ENCODE results near the gene TMEM79. TPM values are rescaled to one million over a fixed set of nuclear protein-coding genes. Genes with fewer than 3 reads are reported as not detected.
A peak's percentile ranks its signal among the peaks of the same experiment; 100 is the strongest.
"Not testable (repeated sequence)": the region's sequence is repeated elsewhere in the genome, so short reads cannot be mapped to it uniquely, and the experiment has no call there.

Gene TMEM79
- total and polyA plus RNA-seq, 5 donors from 2014 or later: 1.7 to 6.2 (median 5.1) TPM

DNA sequence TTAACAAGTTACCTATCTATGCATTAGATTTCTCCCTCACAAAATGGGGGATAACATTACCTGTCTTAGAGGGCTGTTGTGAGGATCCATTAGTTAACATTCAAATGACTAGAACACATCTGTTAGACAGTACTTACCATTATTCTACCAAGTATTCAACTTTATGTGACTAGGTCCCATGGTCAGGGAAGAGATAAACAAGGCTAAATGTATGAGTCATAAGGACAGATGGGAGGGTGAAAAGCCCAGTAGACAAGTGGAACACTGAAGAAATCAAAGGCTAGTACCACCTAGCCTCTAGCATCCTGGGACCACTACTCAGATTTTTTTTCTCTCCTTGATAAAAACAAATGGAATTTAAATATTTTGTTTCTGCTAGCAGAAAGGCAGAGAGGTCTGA lies 24.0 kb downstream of the TMEM79 start:
- H3K36me3 Mint-ChIP-seq: peaks cover 16% of the 10 kb centered on the region
- peak overlapping the region in 2 of 3 donors; percentile 21 to 61 for H3K27ac Mint-ChIP-seq
- Histone ChIP-seq H3K36me3 (ENCODE audit: control insufficient read depth, insufficient read depth, low read length) (peaks cover 54% of the 10 kb centered on the region), H3K9me3 (ENCODE audit: control insufficient read depth in 2 of 2, low read length in 2 of 2) (no peaks in the 10 kb centered on the region), H3K27ac (ENCODE audit: insufficient read depth, low read length, poor library complexity, severe bottlenecking) (no peak overlapping the region), H3K4me1 (ENCODE audit: control insufficient read depth, insufficient read depth, low read length, poor library complexity, severe bottlenecking) (no peaks in the 10 kb centered on the region), H3K4me3 (ENCODE audit: low read depth, low read length) (no peak overlapping the region), H3K27me3 (ENCODE audit: control insufficient read depth, insufficient read depth, low read length) (no peaks in the 10 kb centered on the region)
- no peaks in the 10 kb centered on the region for H3K9me3 Mint-ChIP-seq
- ATAC-seq (ENCODE audit: low read depth in 2 of 2) (no peak), DNase-seq (no peak)
- H3K27me3 Mint-ChIP-seq: no peaks in the 10 kb centered on the region
- no peak overlapping the region for H3K4me3 Mint-ChIP-seq
- H3K4me1 Mint-ChIP-seq: peaks cover 0 to 5% (median 0%) of the 10 kb centered on the region in 4 donors

DNA sequence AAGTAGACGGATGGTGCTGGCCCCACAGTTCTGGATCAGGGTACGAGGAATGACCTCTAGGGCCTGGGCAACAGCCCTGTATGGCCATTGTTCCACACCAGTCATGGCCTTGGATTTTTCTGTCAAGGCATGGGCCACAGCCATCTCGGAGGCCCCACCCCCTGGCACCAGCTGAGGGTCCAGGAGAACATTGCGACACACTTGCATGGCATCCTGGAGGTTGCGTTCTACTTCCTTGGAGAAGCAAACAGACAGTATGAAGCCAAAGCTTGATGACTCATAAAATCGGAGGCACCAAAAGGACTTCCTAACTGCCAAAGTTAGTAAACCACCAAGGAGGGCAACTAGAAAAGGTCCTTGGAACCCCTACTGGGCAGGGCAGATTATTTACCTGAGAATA lies 26.8 kb downstream of the TMEM79 start:
- no peaks in the 10 kb centered on the region for H3K27me3 Mint-ChIP-seq
- ATAC-seq (ENCODE audit: low read depth in 2 of 2) (no peak), DNase-seq (no peak)
- H3K9me3 Mint-ChIP-seq: no peaks in the 10 kb centered on the region
- peaks cover 25% of the 10 kb centered on the region for H3K36me3 Mint-ChIP-seq
- Histone ChIP-seq H3K27me3 (ENCODE audit: control insufficient read depth, insufficient read depth, low read length) (no peaks in the 10 kb centered on the region), H3K9me3 (ENCODE audit: control insufficient read depth in 2 of 2, low read length in 2 of 2) (no peaks in the 10 kb centered on the region), H3K4me3 (ENCODE audit: low read depth, low read length) (no peak overlapping the region), H3K27ac (ENCODE audit: insufficient read depth, low read length, poor library complexity, severe bottlenecking) (no peak overlapping the region), H3K4me1 (ENCODE audit: control insufficient read depth, insufficient read depth, low read length, poor library complexity, severe bottlenecking) (no peaks in the 10 kb centered on the region), H3K36me3 (ENCODE audit: control insufficient read depth, insufficient read depth, low read length) (peaks cover 76% of the 10 kb centered on the region)
- H3K27ac Mint-ChIP-seq: no peak overlapping the region
- H3K4me1 Mint-ChIP-seq: peaks cover 0 to 3% (median 0%) of the 10 kb centered on the region in 4 donors
- H3K4me3 Mint-ChIP-seq: no peak overlapping the region

DNA sequence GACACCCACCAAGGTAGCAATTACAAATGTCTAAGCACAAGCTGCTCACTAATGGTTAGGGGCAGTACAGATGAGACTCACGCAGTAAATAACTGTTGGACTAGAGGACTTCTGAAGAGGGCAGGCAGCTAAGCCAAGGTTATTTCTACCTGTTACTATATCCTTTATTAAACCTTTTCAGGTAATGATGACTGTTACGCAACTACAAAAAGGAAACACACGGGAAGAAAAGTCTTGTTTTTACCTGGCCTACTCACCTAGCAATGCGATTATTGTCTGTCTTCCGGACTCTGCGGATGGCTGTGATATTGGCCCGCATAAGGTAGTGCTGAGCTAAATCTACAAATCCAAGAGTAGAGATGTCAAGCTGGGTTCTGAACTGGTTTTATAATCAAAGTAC lies 32.8 kb downstream of the TMEM79 start:
- Histone ChIP-seq H3K4me3 (ENCODE audit: low read depth, low read length) (no peak overlapping the region), H3K9me3 (ENCODE audit: control insufficient read depth in 2 of 2, low read length in 2 of 2) (no peaks in the 10 kb centered on the region), H3K27ac (ENCODE audit: insufficient read depth, low read length, poor library complexity, severe bottlenecking) (no peak overlapping the region), H3K36me3 (ENCODE audit: control insufficient read depth, insufficient read depth, low read length) (peaks cover 90% of the 10 kb centered on the region), H3K27me3 (ENCODE audit: control insufficient read depth, insufficient read depth, low read length) (no peaks in the 10 kb centered on the region), H3K4me1 (ENCODE audit: control insufficient read depth, insufficient read depth, low read length, poor library complexity, severe bottlenecking) (no peaks in the 10 kb centered on the region)
- Mint-ChIP-seq H3K4me1 (peaks cover 0 to 2% (median 0%) of the 10 kb centered on the region in 4 donors), H3K27me3 (no peaks in the 10 kb centered on the region), H3K27ac (no peak overlapping the region), H3K9me3 (no peaks in the 10 kb centered on the region), H3K4me3 (no peak overlapping the region), H3K36me3 (peaks cover 41% of the 10 kb centered on the region)
- ATAC-seq (ENCODE audit: low read depth in 2 of 2): no peak
- no peak for DNase-seq

DNA sequence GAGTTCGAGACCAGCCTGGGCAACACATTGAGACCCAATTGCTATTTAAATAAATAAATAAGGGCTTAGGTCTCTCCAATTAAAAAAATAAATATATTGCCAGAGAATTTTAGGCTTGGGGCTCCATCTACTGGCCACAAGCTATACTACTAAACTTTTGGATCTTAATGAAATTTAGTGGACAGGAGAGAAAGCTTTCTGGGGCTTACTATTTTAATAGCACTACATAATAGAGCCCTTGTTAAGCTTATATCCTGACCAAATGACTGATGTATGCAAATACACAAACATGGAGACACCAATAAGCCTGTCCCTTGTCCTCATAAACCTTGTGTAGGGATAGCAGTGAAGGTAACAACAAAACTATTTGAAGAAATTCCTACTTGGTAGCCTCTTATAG lies 35.5 kb downstream of the TMEM79 start:
- Mint-ChIP-seq H3K36me3 (peaks cover 41% of the 10 kb centered on the region), H3K9me3 (no peaks in the 10 kb centered on the region), H3K27ac (no peak overlapping the region), H3K27me3 (no peaks in the 10 kb centered on the region), H3K4me3 (no peak overlapping the region), H3K4me1 (peaks cover 0 to 2% (median 0%) of the 10 kb centered on the region in 4 donors)
- no peak for ATAC-seq (ENCODE audit: low read depth in 2 of 2)
- peaks cover 89% of the 10 kb centered on the region for H3K36me3 ChIP-seq (ENCODE audit: control insufficient read depth, insufficient read depth, low read length)
- H3K27ac ChIP-seq (ENCODE audit: insufficient read depth, low read length, poor library complexity, severe bottlenecking): no peak overlapping the region
- H3K27me3 ChIP-seq (ENCODE audit: control insufficient read depth, insufficient read depth, low read length): no peaks in the 10 kb centered on the region
- no peak overlapping the region for H3K4me3 ChIP-seq (ENCODE audit: low read depth, low read length)
- no peaks in the 10 kb centered on the region for H3K9me3 ChIP-seq (ENCODE audit: control insufficient read depth in 2 of 2, low read length in 2 of 2)
- peak in 2 of 3 donors; percentile 29 to 51 for DNase-seq
- no peaks in the 10 kb centered on the region for H3K4me1 ChIP-seq (ENCODE audit: control insufficient read depth, insufficient read depth, low read length, poor library complexity, severe bottlenecking)

DNA sequence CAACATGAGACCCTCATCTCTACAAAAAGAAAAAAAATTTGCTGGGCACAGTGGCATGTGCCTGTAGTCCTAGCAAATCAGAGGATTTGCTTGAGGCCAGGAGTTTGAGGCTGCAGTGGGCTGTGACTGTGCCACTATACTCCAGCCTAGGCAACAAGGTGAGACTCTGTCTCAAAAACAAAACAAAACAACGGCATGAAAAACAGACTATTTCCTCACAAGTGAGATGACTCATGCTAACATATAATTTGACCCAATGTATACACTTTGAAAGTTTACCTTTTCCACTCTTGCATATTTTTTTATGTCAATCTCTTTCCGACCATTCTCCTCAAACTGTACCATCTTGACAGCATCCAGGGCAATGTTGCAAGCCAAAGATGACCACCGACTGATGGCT lies 36.4 kb downstream of the TMEM79 start:
- Histone ChIP-seq H3K4me1 (ENCODE audit: control insufficient read depth, insufficient read depth, low read length, poor library complexity, severe bottlenecking) (no peaks in the 10 kb centered on the region), H3K36me3 (ENCODE audit: control insufficient read depth, insufficient read depth, low read length) (peaks cover 85% of the 10 kb centered on the region), H3K27ac (ENCODE audit: insufficient read depth, low read length, poor library complexity, severe bottlenecking) (no peak overlapping the region), H3K9me3 (ENCODE audit: control insufficient read depth in 2 of 2, low read length in 2 of 2) (no peaks in the 10 kb centered on the region), H3K4me3 (ENCODE audit: low read depth, low read length) (no peak overlapping the region), H3K27me3 (ENCODE audit: control insufficient read depth, insufficient read depth, low read length) (no peaks in the 10 kb centered on the region)
- DNase-seq: no peak
- H3K27ac Mint-ChIP-seq: peak overlapping the region in 1 of 3 donors; percentile 84
- H3K9me3 Mint-ChIP-seq: no peaks in the 10 kb centered on the region
- peaks cover 0 to 4% (median 0%) of the 10 kb centered on the region in 4 donors for H3K4me1 Mint-ChIP-seq
- no peak overlapping the region for H3K4me3 Mint-ChIP-seq
- H3K27me3 Mint-ChIP-seq: no peaks in the 10 kb centered on the region
- peaks cover 40% of the 10 kb centered on the region for H3K36me3 Mint-ChIP-seq
- ATAC-seq (ENCODE audit: low read depth in 2 of 2): no peak

DNA sequence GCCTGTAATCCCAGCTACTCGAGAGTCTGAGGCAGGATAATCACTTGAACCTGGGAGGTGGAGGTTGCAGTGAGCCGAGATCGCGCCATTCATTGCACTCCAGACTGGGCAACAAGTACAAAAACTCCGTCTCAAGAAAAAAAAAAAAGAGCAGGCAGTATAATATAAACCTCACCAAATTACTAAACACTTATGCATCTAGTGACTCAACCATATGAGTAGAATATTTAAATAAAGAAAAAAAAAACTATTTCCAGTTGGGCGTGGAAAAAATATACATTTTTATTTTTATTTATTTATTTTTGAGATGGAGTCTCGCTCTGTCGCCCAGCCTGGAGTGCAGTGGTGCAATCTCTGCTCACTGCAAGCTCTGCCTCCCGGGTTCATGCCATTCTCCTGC lies 39.1 kb downstream of the TMEM79 start:
- H3K9me3 Mint-ChIP-seq; H3K27ac Mint-ChIP-seq; H3K27ac ChIP-seq (ENCODE audit: insufficient read depth, low read length, poor library complexity, severe bottlenecking); H3K27me3 Mint-ChIP-seq; H3K4me3 Mint-ChIP-seq; H3K4me3 ChIP-seq (ENCODE audit: low read depth, low read length); ATAC-seq (ENCODE audit: low read depth in 2 of 2); H3K27me3 ChIP-seq (ENCODE audit: control insufficient read depth, insufficient read depth, low read length); H3K9me3 ChIP-seq (ENCODE audit: control insufficient read depth in 2 of 2, low read length in 2 of 2); H3K4me1 ChIP-seq (ENCODE audit: control insufficient read depth, insufficient read depth, low read length, poor library complexity, severe bottlenecking); DNase-seq; H3K4me1 Mint-ChIP-seq: not testable (repeated sequence)
- peaks cover 61% of the 10 kb centered on the region for H3K36me3 ChIP-seq (ENCODE audit: control insufficient read depth, insufficient read depth, low read length)
- peaks cover 25% of the 10 kb centered on the region for H3K36me3 Mint-ChIP-seq

DNA sequence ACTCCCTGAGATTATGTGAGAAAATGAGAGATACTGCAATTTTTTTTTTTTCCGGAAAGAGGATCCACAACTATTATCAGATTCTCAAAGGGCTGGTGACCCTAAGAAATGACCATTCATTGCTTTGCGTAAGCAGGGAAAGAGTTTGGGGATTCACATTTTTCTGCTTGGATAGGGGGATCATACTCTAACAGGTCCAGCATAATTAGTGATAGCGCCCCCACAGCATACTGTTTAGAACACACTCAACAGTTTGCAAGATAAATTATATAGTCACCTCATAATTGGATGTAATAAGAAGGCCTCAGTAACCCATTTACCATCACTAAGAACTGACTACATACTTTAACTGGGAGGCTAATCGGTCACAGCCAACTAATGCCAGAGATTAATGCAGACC lies 52.1 kb downstream of the TMEM79 start:
- peak overlapping the region; percentile 91 to 99 (median 98) for H3K4me3 Mint-ChIP-seq
- H3K27ac ChIP-seq (ENCODE audit: insufficient read depth, low read length, poor library complexity, severe bottlenecking): no peak overlapping the region
- peaks cover 14 to 47% (median 37%) of the 10 kb centered on the region in 4 donors for H3K4me1 Mint-ChIP-seq
- no peaks in the 10 kb centered on the region for H3K27me3 ChIP-seq (ENCODE audit: control insufficient read depth, insufficient read depth, low read length)
- peak overlapping the region in 2 of 3 donors; percentile 31 to 99 for H3K27ac Mint-ChIP-seq
- H3K36me3 Mint-ChIP-seq: peaks cover 17% of the 10 kb centered on the region
- peak overlapping the region; percentile 94 for H3K4me3 ChIP-seq (ENCODE audit: low read depth, low read length)
- H3K36me3 ChIP-seq (ENCODE audit: control insufficient read depth, insufficient read depth, low read length): peaks cover 40% of the 10 kb centered on the region
- peak in 1 of 3 donors; percentile 35 for DNase-seq
- H3K4me1 ChIP-seq (ENCODE audit: control insufficient read depth, insufficient read depth, low read length, poor library complexity, severe bottlenecking): peaks cover 18% of the 10 kb centered on the region
- no peaks in the 10 kb centered on the region for H3K27me3 Mint-ChIP-seq
- no peak for ATAC-seq (ENCODE audit: low read depth in 2 of 2)
- no peaks in the 10 kb centered on the region for H3K9me3 Mint-ChIP-seq
- H3K9me3 ChIP-seq (ENCODE audit: control insufficient read depth in 2 of 2, low read length in 2 of 2): no peaks in the 10 kb centered on the region

DNA sequence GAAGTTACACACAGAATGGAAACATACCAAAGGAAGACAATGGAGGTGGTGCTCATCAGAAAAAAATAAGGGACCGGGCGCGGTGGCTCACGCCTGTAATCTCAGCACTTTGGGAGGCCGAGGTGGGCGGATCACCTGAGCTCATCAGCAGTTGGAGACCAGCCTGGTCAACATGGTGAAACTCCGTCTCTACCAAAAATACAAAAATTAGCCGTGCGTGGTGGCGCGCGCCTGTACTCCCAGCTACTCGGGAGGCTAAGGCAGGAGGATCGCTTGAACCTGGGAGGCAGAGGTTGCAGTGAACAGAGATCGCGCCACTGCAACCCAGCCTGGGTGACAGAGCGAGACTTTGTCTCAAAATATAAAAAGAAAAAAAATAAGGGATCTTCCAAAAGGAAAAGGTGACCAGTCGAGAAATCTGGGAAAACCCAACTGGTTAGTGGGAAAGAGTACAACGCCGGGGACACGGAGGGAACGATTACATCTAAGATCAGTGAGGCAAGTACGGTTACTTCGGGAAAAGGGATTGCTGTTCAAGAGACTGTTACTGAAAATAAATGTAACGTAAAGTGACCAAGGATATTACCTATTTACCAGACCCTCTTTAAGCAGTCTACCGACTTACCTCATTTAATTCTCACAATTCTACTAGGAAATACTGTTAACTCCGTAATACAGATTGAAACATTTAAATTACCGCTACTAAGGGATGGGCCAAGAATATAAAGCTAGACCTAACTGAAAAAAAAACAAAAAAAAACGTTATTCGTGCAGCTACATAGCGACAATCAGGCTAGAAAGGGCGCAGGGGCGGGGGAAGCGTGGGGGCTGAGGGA lies 53.1 kb downstream of the TMEM79 start:
- Mint-ChIP-seq H3K27me3 (no peaks in the 10 kb centered on the region), H3K4me3 (peak overlapping the region; percentile 91 to 99 (median 98)), H3K27ac (peak overlapping the region; percentile 96 to 99 (median 98)), H3K36me3 (peaks cover 17% of the 10 kb centered on the region), H3K4me1 (peaks cover 14 to 47% (median 37%) of the 10 kb centered on the region in 4 donors), H3K9me3 (no peaks in the 10 kb centered on the region)
- H3K27ac ChIP-seq (ENCODE audit: insufficient read depth, low read length, poor library complexity, severe bottlenecking): peak overlapping the region; percentile 89
- peaks cover 18% of the 10 kb centered on the region for H3K4me1 ChIP-seq (ENCODE audit: control insufficient read depth, insufficient read depth, low read length, poor library complexity, severe bottlenecking)
- ATAC-seq (ENCODE audit: low read depth in 2 of 2) (no peak), DNase-seq (no peak)
- no peaks in the 10 kb centered on the region for H3K9me3 ChIP-seq (ENCODE audit: control insufficient read depth in 2 of 2, low read length in 2 of 2)
- peaks cover 32% of the 10 kb centered on the region for H3K36me3 ChIP-seq (ENCODE audit: control insufficient read depth, insufficient read depth, low read length)
- peak overlapping the region; percentile 94 for H3K4me3 ChIP-seq (ENCODE audit: low read depth, low read length)
- no peaks in the 10 kb centered on the region for H3K27me3 ChIP-seq (ENCODE audit: control insufficient read depth, insufficient read depth, low read length)

Data from CD4-positive, CD25-positive, alpha-beta regulatory T cell (primary cell).